GM19025 (cell line): ENCODE measurements around the gene BCAP29.

Experiments used
- ATAC-seq: cut with Tn5 transposase; IDR thresholded peaks from one replicate; pipeline ENCODE4 v1.9.1; 2021; ENCODE audit warnings: mild to moderate bottlenecking, low read depth, moderate library complexity; ENCODE audit not compliant: unreplicated experiment

The BCAP29 gene

GRCh38 chr7:107661081-107661864 lies 81.2 kb downstream of the BCAP29 start:
- no peak for ATAC-seq

GRCh38 chr7:107661865-107662379 lies 81.9 kb downstream of the BCAP29 start:
- no peak for ATAC-seq

GRCh38 chr7:107663196-107663595 lies 83.2 kb downstream of the BCAP29 start:
- ATAC-seq, result no peak

GRCh38 chr7:107666790-107667189 lies 86.7 kb downstream of the BCAP29 start:
- ATAC-seq, result no peak

GRCh38 chr7:107667341-107667740 lies 87.3 kb downstream of the BCAP29 start:
- ATAC-seq, result no peak

- no peak for ATAC-seq
Observed at GRCh38 chr7:107668296-107668695, 88.2 kb downstream of the BCAP29 start.
